HepG2 (cell line): Measurements from ENCODE around the gene MAPK7. TPM values are rescaled to one million over a fixed set of nuclear protein-coding genes. Genes with fewer than 3 reads are reported as not detected.
A peak's percentile ranks its signal among the peaks of the same experiment; 100 is the strongest.

Experiments used
- ATAC-seq: fragments of 200-7000 bp; cut with Tn5 transposase; 3 replicates; pipeline ENCODE4 v1.9.1; 2020; ENCODE audit warnings: mild to moderate bottlenecking, moderate library complexity
- BruUV-seq: library from RNA; stranded (reverse); fragments of 400-500 nt; replicated peaks from 2 replicates; lab custom pipeline; 2021; lab: Mats Ljungman, UMichigan
- CTCF ChIA-PET: fragments of 300-600 bp; formaldehyde crosslinking; extraction: SDS; loops from one replicate; lab custom pipeline; 2021; ENCODE audit warnings: low total read pairs, inconsistent platforms, low intra/inter-chr PET ratio; lab: Yijun Ruan, JAX
- POLR2A ChIA-PET: fragments of 350-600 bp; sonication (Branson Sonifier 250); formaldehyde crosslinking; loops from one replicate; lab custom pipeline; 2020; ENCODE audit warnings: antibody characterized with exemption, inconsistent platforms; lab: Yijun Ruan, JAX
- DNase-seq: peaks from one replicate; pipeline ENCODE4 v3.0.0-alpha.2; 2015; ENCODE audit warnings: low spot score
- FAIRE-seq: peaks from 3 replicates; lab custom pipeline; 2011; peaks lifted over from hg19 to GRCh38; lab: Jason Lieb, UNC
- H2AFZ ChIP-seq: one replicate; pipeline ENCODE4 v1.6.1; 2011; ENCODE audit warnings: low read length, inconsistent platforms
- H3K27ac ChIP-seq: fragments of 300-600 bp; 3 replicates; pipeline ENCODE4 v1.8.0; 2011; ENCODE audit warnings: mixed run types, mild to moderate bottlenecking, mixed read lengths, low read length, inconsistent platforms; ENCODE audit not compliant: insufficient read depth; ENCODE audit errors: extremely low read length
- H3K27me3 ChIP-seq, 2 experiments: fragments of 200-600 bp in 1 of 2; 2 replicates in 1 of 2; 3 replicates in 1 of 2; pipeline versions ENCODE4 v1.6.0 to v1.8.0; 2011; ENCODE audit warnings: low read length in 2 of 2, mild to moderate bottlenecking in 2 of 2, moderate library complexity in 2 of 2, inconsistent platforms in 1 of 2; ENCODE audit not compliant: insufficient read depth in 2 of 2, control insufficient read depth in 1 of 2
- H3K36me3 ChIP-seq, 2 experiments: fragments of 200-600 bp in 1 of 2; replicated peaks in 1 of 2; 2 replicates in 1 of 2; 3 replicates in 1 of 2; pipeline versions ENCODE4 v1.5.1 to v1.8.0; 2011; ENCODE audit warnings: low read length in 2 of 2, inconsistent platforms in 1 of 2; ENCODE audit not compliant: insufficient read depth in 2 of 2, control insufficient read depth in 1 of 2
- H3K4me1 ChIP-seq: 2 replicates; pipeline ENCODE4 v1.5.1; 2012; ENCODE audit warnings: low read length, inconsistent platforms; ENCODE audit not compliant: insufficient read depth
- H3K4me2 ChIP-seq: 2 replicates; pipeline ENCODE4 v1.6.0; 2011; ENCODE audit warnings: low read depth, low read length, inconsistent platforms
- H3K4me3 ChIP-seq, 3 experiments: fragments of 200-600 bp in 1 of 3; sonication (generic), shearing (Covaris generic) in 1 of 3; replicated peaks in 1 of 3; 2 replicates each; pipeline ENCODE4 v1.5.1; 2011 to 2016; ENCODE audit warnings: low read length in 3 of 3, inconsistent platforms in 2 of 3, low read depth in 2 of 3, mild to moderate bottlenecking in 2 of 3, control low read depth in 1 of 3, mixed read lengths in 1 of 3; ENCODE audit not compliant: insufficient read depth in 1 of 3
- H3K79me2 ChIP-seq: one replicate; pipeline ENCODE4 v1.6.1; 2011; ENCODE audit warnings: low read length, inconsistent platforms; ENCODE audit not compliant: insufficient read depth
- H3K9ac ChIP-seq: 2 replicates; pipeline ENCODE4 v1.6.0; 2011; ENCODE audit warnings: mild to moderate bottlenecking, low read depth, low read length, inconsistent platforms; ENCODE audit not compliant: insufficient read depth
- H3K9me3 ChIP-seq: 2 replicates; pipeline ENCODE4 v1.5.1; 2012; ENCODE audit warnings: mild to moderate bottlenecking, low read length
- H4K20me1 ChIP-seq: 2 replicates; pipeline ENCODE4 v1.6.0; 2011; ENCODE audit warnings: inconsistent platforms, mild to moderate bottlenecking, low read length, moderate library complexity; ENCODE audit not compliant: insufficient read depth
- HDAC2 ChIP-seq: sonication (generic); formaldehyde crosslinking; IDR thresholded peaks from 2 replicates; pipeline ENCODE4 v1.4.0; 2020; ENCODE audit warnings: missing genetic modification reagents
- HES4 ChIP-seq: sonication (generic); formaldehyde crosslinking; IDR thresholded peaks from 2 replicates; pipeline ENCODE4 v1.9.0; 2021; ENCODE audit warnings: mild to moderate bottlenecking, missing genetic modification reagents, borderline replicate concordance
- MBNL3 ChIP-seq: fragments of 250-450 bp; sonication (Bioruptor Pico); conservative IDR thresholded peaks from 2 replicates; pipeline ENCODE4 v1.8.0; 2022; ENCODE audit warnings: mild to moderate bottlenecking, inconsistent platforms
- MXD4 ChIP-seq: IDR thresholded peaks from 2 replicates; pipeline ENCODE4 v1.6.1; 2016; ENCODE audit warnings: mild to moderate bottlenecking, missing biosample characterization, missing genetic modification reagents
- NR2F6 ChIP-seq, 2 experiments: IDR thresholded peaks; 2 replicates each; pipeline ENCODE4 v1.6.1; 2016; ENCODE audit warnings: antibody characterized with exemption in 1 of 2, mild to moderate bottlenecking in 1 of 2
- RAD21 ChIP-seq: fragments of 450-650 bp; formaldehyde crosslinking; IDR thresholded peaks from 2 replicates; pipeline ENCODE4 v1.5.0; 2020; ENCODE audit warnings: mild to moderate bottlenecking
- RNF219 ChIP-seq: sonication (generic); formaldehyde crosslinking; IDR thresholded peaks from 2 replicates; pipeline ENCODE4 v1.5.0; 2020; ENCODE audit warnings: mild to moderate bottlenecking, missing genetic modification reagents
- ZBTB37 ChIP-seq: sonication (generic); formaldehyde crosslinking; IDR thresholded peaks from 2 replicates; pipeline ENCODE4 v1.4.0; 2020; ENCODE audit warnings: mild to moderate bottlenecking, missing genetic modification reagents
- ZMYM3 ChIP-seq: sonication (generic); formaldehyde crosslinking; IDR thresholded peaks from 2 replicates; pipeline ENCODE4 v1.5.1; 2020; ENCODE audit warnings: mild to moderate bottlenecking, missing genetic modification reagents
- ZNF768 ChIP-seq: sonication (generic); formaldehyde crosslinking; IDR thresholded peaks from 2 replicates; pipeline ENCODE4 v1.4.0; 2020; ENCODE audit warnings: missing genetic modification reagents
- WGBS: methylation state at CpG from one replicate; pipeline ENCODE4 v1.1.6; 2017; ENCODE audit warnings: low lambda C conversion rate; 5-methylcytosine and 5-hydroxymethylcytosine counted together
- in situ Hi-C: cut with HindIII; loops from 2 replicates; pipeline ENCODE4 v1.10.0; 2017; ENCODE audit warnings: low pct_unique_long_range_greater_than_20kb; ENCODE audit not compliant: extremely low pct_ligation_motif_present
- intact Hi-C: fragments of 100-400 bp; cut with micrococcal nuclease; formaldehyde crosslinking; loops from one replicate; pipeline ENCODE4 v1.10.0; 2022; ENCODE audit not compliant: unreplicated experiment
- polyA plus RNA-seq, 8 experiments: library from polyadenylated mRNA; depleted of rRNA in 3 of 8; stranded (reverse) in 7 of 8; unstranded in 1 of 8; fragments of >200 nt; fragmentation: Illumina TruSeq in 4 of 8; extraction: Trizol in 4 of 8; gene quantifications; 2 replicates each; pipeline versions ENCODE4 v1.2.1 to v1.2.3, GENCODE V29; 2011 to 2016; ENCODE audit warnings: low read depth in 4 of 8, missing spikeins in 1 of 8, mixed read lengths in 1 of 8; ENCODE audit not compliant: insufficient read depth in 1 of 8
- total RNA-seq, 5 experiments: library from RNA; depleted of rRNA; stranded (reverse); fragments of >200 nt; fragmentation: Illumina TruSeq; extraction: Trizol; gene quantifications; 2 replicates each; pipeline ENCODE4 v1.2.3, GENCODE V29; 2016; ENCODE audit warnings: low read depth in 1 of 5
- TF ChIP-seq, protein P1 (sequence below): sonication (generic); formaldehyde crosslinking; IDR thresholded peaks from 2 replicates; pipeline ENCODE4 v1.5.0; 2020; ENCODE audit warnings: mild to moderate bottlenecking, low read depth, missing genetic modification reagents, borderline replicate concordance

MAPK7 gene
- total and polyA plus RNA-seq, 2 of the 13 experiments (the other 11 are each of a cell fraction or from before 2014, with no cell fraction given), result 2.9 to 5.9 TPM

DNA sequence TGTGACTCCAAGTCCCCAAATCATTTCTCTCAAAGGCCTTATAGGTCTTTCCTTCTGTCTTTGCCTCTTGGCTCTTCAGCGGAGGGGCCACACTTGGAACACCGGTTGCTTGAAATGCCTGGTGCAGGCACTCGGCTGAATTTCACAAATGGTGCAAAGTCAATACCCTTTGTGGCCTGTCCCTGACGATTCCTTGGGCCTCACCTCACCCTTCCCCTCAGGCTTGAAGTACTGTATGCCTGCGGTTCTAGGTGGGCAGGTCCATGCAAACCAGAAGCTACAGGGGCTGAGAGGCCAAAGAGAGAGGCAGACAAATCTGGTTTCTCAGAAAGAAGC is 11.7 kb upstream of the MAPK7 start (continued):
- TF ChIP-seq ZBTB37 (no peak), HES4 (CRISPR knock-in tag) (no peak), RNF219 (CRISPR knock-in tag) (no peak), HDAC2 (CRISPR knock-in tag) (no peak)
- TF ChIP-seq, protein P1, sequence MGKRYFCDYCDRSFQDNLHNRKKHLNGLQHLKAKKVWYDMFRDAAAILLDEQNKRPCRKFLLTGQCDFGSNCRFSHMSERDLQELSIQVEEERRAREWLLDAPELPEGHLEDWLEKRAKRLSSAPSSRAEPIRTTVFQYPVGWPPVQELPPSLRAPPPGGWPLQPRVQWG (CRISPR knock-in tag), result no peak

GRCh38 chr17:19368229-19368628 is 10.1 kb upstream of the MAPK7 start:
- Histone ChIP-seq H4K20me1 (no peaks in the 10 kb centered on the region), H2AFZ (no peak overlapping the region), H3K9me3 (no peaks in the 10 kb centered on the region), H3K9ac (no peak overlapping the region), H3K27ac (no peak overlapping the region), H3K79me2 (no peaks in the 10 kb centered on the region), H3K4me1 (peaks cover 71% of the 10 kb centered on the region), H3K4me3 (no peak overlapping the region), H3K4me2 (no peak overlapping the region), H3K27me3 (no peaks in the 10 kb centered on the region), H3K36me3 (no peaks in the 10 kb centered on the region)
- intact Hi-C loops, result no loop called here
- no TSS peak for BruUV-seq
- DNase-seq, result no peak
- CTCF ChIA-PET, result no interaction called here
- peak; percentile 53 for FAIRE-seq
- TF ChIP-seq MXD4 (CRISPR knock-in tag) (0 out of 2 replicates have a peak, but pooled peaks have one; percentile 3), ZMYM3 (peak; percentile 34; the same call in 1 of the 2 replicates), ZNF768 (CRISPR knock-in tag) (peak; percentile 26; the same call in 1 of the 2 replicates), NR2F6 (IDR thresholded peaks at IDR 0.05) (0 out of 2 replicates have a peak, but pooled peaks have one; percentile 9), NR2F6 (CRISPR knock-in tag; IDR thresholded peaks at IDR 0.05) (no peak), RAD21 (CRISPR knock-in tag) (no peak), MBNL3 (no peak)
- no peak for ATAC-seq
- POLR2A ChIA-PET, result interaction anchor here (0.6 to 2.7 kb wide), 3 partner anchors 10 to 347 kb away, joined by 4 to 29 read pairs (median 8); partner anchors contain the start of gene MAPK7
- in situ Hi-C loops, result loop anchor here (10.0 kb wide), 1 partner anchor 397 kb away; no protein-coding TSS in a partner anchor
- WGBS, result 65% methylated on average over 4 of the region's 4 CpGs
